Thymus (tissue), 14 donors: ENCODE results near the gene GRK6. TPM values are rescaled to one million over a fixed set of nuclear protein-coding genes. Genes with fewer than 3 reads are reported as not detected.

ENCODE experiments used
- DNase-seq, 9 donors: peaks; one replicate each; pipeline ENCODE4 v3.0.0-alpha.2; 2013; ENCODE audit warnings: low spot score in 9 of 9, low read depth in 6 of 9, missing footprints in 1 of 9
- H3K27ac ChIP-seq, 2 donors: one replicate each; pipeline ENCODE4 v1.5.1; 2013; ENCODE audit warnings: control low read depth in 1 of 2, low read depth in 1 of 2, low read length in 1 of 2, mild to moderate bottlenecking in 1 of 2, moderate library complexity in 1 of 2
- H3K27me3 ChIP-seq, 2 donors: one replicate each; pipeline ENCODE4 v1.5.1; 2013; ENCODE audit warnings: low read length in 1 of 2; ENCODE audit not compliant: control insufficient read depth in 2 of 2, insufficient read depth in 1 of 2
- H3K36me3 ChIP-seq, 2 donors: one replicate each; pipeline ENCODE4 v1.5.1; 2013; ENCODE audit warnings: low read length in 1 of 2, mild to moderate bottlenecking in 1 of 2, moderate library complexity in 1 of 2; ENCODE audit not compliant: control insufficient read depth in 2 of 2, insufficient read depth in 2 of 2
- H3K4me1 ChIP-seq, 2 donors: one replicate each; pipeline ENCODE4 v1.5.1; 2013; ENCODE audit warnings: low read length in 2 of 2; ENCODE audit not compliant: control insufficient read depth in 2 of 2, insufficient read depth in 2 of 2
- H3K4me3 ChIP-seq, 2 donors: one replicate each; pipeline ENCODE4 v1.5.1; 2013; ENCODE audit warnings: low read length in 2 of 2, control low read depth in 1 of 2, mild to moderate bottlenecking in 1 of 2
- H3K9me3 ChIP-seq, 2 donors: one replicate each; pipeline ENCODE4 v1.5.1; 2013; ENCODE audit warnings: low read length in 1 of 2, mild to moderate bottlenecking in 1 of 2; ENCODE audit not compliant: control insufficient read depth in 2 of 2, insufficient read depth in 1 of 2
- WGBS: extraction: QIAGEN DNeasy Blood & Tissue Kit; methylation state at CpG from one replicate; pipeline ENCODE4 v1.1.7; 2013; 5-methylcytosine and 5-hydroxymethylcytosine counted together
- long read RNA-seq, 10 donors: transcript quantifications; one replicate each; lab custom pipeline, GENCODE V29; 2026
- polyA plus RNA-seq: library from polyadenylated mRNA; stranded (reverse); fragments of 200-250 nt; gene quantifications from one replicate; pipeline ENCODE4 v1.2.3, GENCODE V29; 2013
- total RNA-seq: library from RNA; stranded (reverse); fragments of 120-200 nt; gene quantifications from one replicate; pipeline ENCODE4 v1.2.4, GENCODE V29; 2013
- donor health status: healthy.

Gene GRK6
- total RNA-seq (57.4 TPM), polyA plus RNA-seq (36.3 TPM)
- long read RNA-seq, donor 1, partial matches to known transcripts, result 0 of 2 reads
- long read RNA-seq, donor 1, other reads (novel, unspliced or antisense), result 0 of 2 reads
- long read RNA-seq, donor 2, result 0 reads
- long read RNA-seq, donor 3, transcript GRK6-201 (16 exons, 2,939 nt), result major isoform, 14 of 23 reads
- long read RNA-seq, donor 3, partial matches to known transcripts, result 6 of 23 reads
- long read RNA-seq, donor 3, other reads (novel, unspliced or antisense), result 0 of 23 reads
- long read RNA-seq, donor 4, transcript GRK6-201 (16 exons, 2,939 nt), result major isoform, 9 of 23 reads
- long read RNA-seq, donor 4, partial matches to known transcripts, result 11 of 23 reads
- long read RNA-seq, donor 4, other reads (novel, unspliced or antisense), result 0 of 23 reads
- long read RNA-seq, donor 5, transcript GRK6-201 (16 exons, 2,939 nt), result major isoform, 12 of 20 reads
- long read RNA-seq, donor 5, partial matches to known transcripts, result 6 of 20 reads
- long read RNA-seq, donor 5, other reads (novel, unspliced or antisense), result 0 of 20 reads
- long read RNA-seq, donor 6, transcript GRK6-201 (16 exons, 2,939 nt), result major isoform, 14 of 25 reads
- long read RNA-seq, donor 6, partial matches to known transcripts, result 9 of 25 reads
- long read RNA-seq, donor 6, other reads (novel, unspliced or antisense), result 0 of 25 reads
- long read RNA-seq, donor 7, partial matches to known transcripts, result 0 of 4 reads
- long read RNA-seq, donor 7, other reads (novel, unspliced or antisense), result 0 of 4 reads
- long read RNA-seq, donor 8, transcript GRK6-201 (16 exons, 2,939 nt), result major isoform, 7 of 7 reads
- long read RNA-seq, donor 8, partial matches to known transcripts, result 0 of 7 reads
- long read RNA-seq, donor 8, other reads (novel, unspliced or antisense), result 0 of 7 reads
- long read RNA-seq, donor 9, transcript GRK6-201 (16 exons, 2,939 nt), result major isoform, 7 of 14 reads
- long read RNA-seq, donor 9, partial matches to known transcripts, result 6 of 14 reads
- long read RNA-seq, donor 9, other reads (novel, unspliced or antisense), result 0 of 14 reads
- long read RNA-seq, donor 10, transcript GRK6-201 (16 exons, 2,939 nt), result major isoform, 10 of 11 reads
- long read RNA-seq, donor 10, partial matches to known transcripts, result 0 of 11 reads
- long read RNA-seq, donor 10, other reads (novel, unspliced or antisense), result 0 of 11 reads

GRCh38 chr5:177426566-177427210 is at the start of gene GRK6:
Gene GRK6 (plus strand): TSS chr5:177426676. CDS start chr5:177426846, 170 bp downstream.
- Histone ChIP-seq H3K4me1 (peaks cover 47 to 59% of the 10 kb centered on the region in 2 donors), H3K27me3 (no peaks in the 10 kb centered on the region), H3K27ac (peak within 1 kb of the TSS; percentile 98), H3K9me3 (no peaks in the 10 kb centered on the region), H3K36me3 (peaks cover 5 to 29% of the 10 kb centered on the region in 2 donors), H3K4me3 (peak within 1 kb of the TSS; percentile 74 to 90)
- DNase-seq, result peak in 4 of 9 donors; percentile 69 to 88 (median 76)
- WGBS, result under 1% methylated on average over 82 of the region's 82 CpGs

- Histone ChIP-seq H3K36me3 (peaks cover 4 to 9% of the 10 kb centered on the region in 2 donors), H3K4me3 (no peak overlapping the region), H3K4me1 (peaks cover 2 to 22% of the 10 kb centered on the region in 2 donors), H3K9me3 (peaks cover 0 to 6% of the 10 kb centered on the region in 2 donors), H3K27ac (no peak overlapping the region), H3K27me3 (no peaks in the 10 kb centered on the region)
- DNase-seq, result no peak
- 92% methylated on average over 8 of the region's 8 CpGs for WGBS
These were observed 48.4 kb upstream of the GRK6 start for GRCh38 chr5:177377851-177378776.

- WGBS, result 66% methylated on average over 15 of the region's 15 CpGs
- H3K27ac ChIP-seq, result no peak overlapping the region
- peaks cover 0 to under 1% of the 10 kb centered on the region in 2 donors for H3K36me3 ChIP-seq
- no peak overlapping the region for H3K4me3 ChIP-seq
- H3K9me3 ChIP-seq, result peaks cover 0 to 6% of the 10 kb centered on the region in 2 donors
- H3K4me1 ChIP-seq, result peaks cover 2 to 13% of the 10 kb centered on the region in 2 donors
- no peaks in the 10 kb centered on the region for H3K27me3 ChIP-seq
- peak in 1 of 9 donors; percentile 39 for DNase-seq
These were observed 47.3 kb upstream of the GRK6 start for GRCh38 chr5:177378884-177379883.

GRCh38 chr5:177380805-177381126 is 45.7 kb upstream of the GRK6 start:
- WGBS, result 99% methylated on average over 6 of the region's 6 CpGs
- Histone ChIP-seq H3K4me1 (peaks cover 2 to 13% of the 10 kb centered on the region in 2 donors), H3K27ac (no peak overlapping the region), H3K4me3 (no peak overlapping the region), H3K9me3 (peaks cover 0 to 6% of the 10 kb centered on the region in 2 donors), H3K27me3 (peaks cover 0 to 3% of the 10 kb centered on the region in 2 donors), H3K36me3 (no peaks in the 10 kb centered on the region)
- DNase-seq, result no peak

GRCh38 chr5:177382423-177383029 is 44.0 kb upstream of the GRK6 start:
- peak in 3 of 9 donors; percentile 47 to 76 (median 67) for DNase-seq
- Histone ChIP-seq H3K4me1 (peaks cover 2 to 13% of the 10 kb centered on the region in 2 donors), H3K27ac (no peak overlapping the region), H3K36me3 (no peaks in the 10 kb centered on the region), H3K27me3 (peaks cover 0 to 5% of the 10 kb centered on the region in 2 donors), H3K9me3 (peaks cover 0 to 6% of the 10 kb centered on the region in 2 donors), H3K4me3 (no peak overlapping the region)
- WGBS, result 33% methylated on average over 11 of the region's 11 CpGs

GRCh38 chr5:177383181-177383580 is 43.3 kb upstream of the GRK6 start:
- no peaks in the 10 kb centered on the region for H3K36me3 ChIP-seq
- H3K27me3 ChIP-seq, result peaks cover 0 to 5% of the 10 kb centered on the region in 2 donors
- H3K4me3 ChIP-seq, result no peak overlapping the region
- H3K27ac ChIP-seq, result no peak overlapping the region
- WGBS, result 97% methylated on average over 9 of the region's 9 CpGs
- peaks cover 0 to 6% of the 10 kb centered on the region in 2 donors for H3K9me3 ChIP-seq
- no peak for DNase-seq
- H3K4me1 ChIP-seq, result peaks cover 2 to 13% of the 10 kb centered on the region in 2 donors

- 93% methylated on average over 4 of the region's 4 CpGs for WGBS
- H3K9me3 ChIP-seq, result peaks cover 0 to 6% of the 10 kb centered on the region in 2 donors
- H3K36me3 ChIP-seq, result no peaks in the 10 kb centered on the region
- no peak within 1 kb of the TSS for H3K4me3 ChIP-seq
- H3K4me1 ChIP-seq, result peaks cover 2 to 21% of the 10 kb centered on the region in 2 donors
- DNase-seq, result no peak
- H3K27ac ChIP-seq, result no peak within 1 kb of the TSS
- peaks cover 0 to 5% of the 10 kb centered on the region in 2 donors for H3K27me3 ChIP-seq
These were observed 42.3 kb upstream of the GRK6 start, which contains the start of gene SLC34A1 for GRCh38 chr5:177384134-177384533. Gene SLC34A1 (plus strand): TSS chr5:177384434. CDS start chr5:177385742, 1,308 bp downstream.
